Activated CD8-positive, alpha-beta memory T cell treated with anti-CD3 and anti-CD28 coated beads for 1 hour (primary cell): ENCODE measurements around the gene RASA4.
"Not testable (repeated sequence)": the region's sequence is repeated elsewhere in the genome, so short reads cannot be mapped to it uniquely, and the experiment has no call there.

Experiments used
- DNase-seq, 2 donors: peaks; one replicate each; pipeline ENCODE4 v3.0.0-alpha.2; 2020; ENCODE audit warnings: low read depth in 1 of 2; ENCODE audit errors: extremely low read depth in 1 of 2

Gene RASA4

DNA sequence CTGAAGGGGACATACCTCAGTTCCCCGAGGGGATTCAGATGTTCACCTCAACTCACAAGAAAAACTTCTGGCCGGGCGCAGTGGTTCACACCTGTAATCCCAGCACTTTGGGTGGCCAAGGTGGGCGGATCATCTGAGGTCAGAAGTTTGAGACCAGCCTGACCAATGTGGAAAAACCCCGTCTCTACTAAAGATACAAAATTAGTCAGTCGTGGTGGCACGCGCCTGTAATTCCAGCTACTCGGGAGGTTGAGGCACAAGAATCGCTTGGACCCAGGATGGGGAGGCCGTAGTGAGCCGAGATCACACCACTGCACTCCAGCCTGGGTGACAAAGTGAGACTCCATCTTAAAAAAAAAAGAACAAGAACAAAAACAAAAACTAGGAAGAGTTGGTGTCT is 71.3 kb downstream of the RASA4 start:
- not testable (repeated sequence) for DNase-seq

DNA sequence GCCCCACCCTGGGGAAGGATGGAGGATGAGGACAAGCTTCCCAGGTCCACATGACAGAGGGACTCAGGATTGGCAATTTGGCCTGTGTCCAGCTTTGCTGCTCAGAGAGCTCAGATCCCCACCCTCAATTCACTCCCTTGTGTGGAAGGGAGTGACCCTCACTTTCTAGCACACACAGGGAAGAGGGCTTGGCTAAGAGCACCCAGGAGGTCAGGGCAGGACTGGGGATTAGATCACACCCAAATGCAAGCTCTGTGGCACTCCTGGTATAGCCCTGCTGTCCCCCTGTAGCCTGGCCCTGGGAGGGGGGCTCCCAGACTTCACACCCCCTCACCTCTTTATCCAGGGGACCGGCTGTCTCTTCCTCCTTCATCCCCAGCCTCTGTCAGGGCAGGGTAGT is 72.2 kb downstream of the RASA4 start:
- not testable (repeated sequence) for DNase-seq

DNA sequence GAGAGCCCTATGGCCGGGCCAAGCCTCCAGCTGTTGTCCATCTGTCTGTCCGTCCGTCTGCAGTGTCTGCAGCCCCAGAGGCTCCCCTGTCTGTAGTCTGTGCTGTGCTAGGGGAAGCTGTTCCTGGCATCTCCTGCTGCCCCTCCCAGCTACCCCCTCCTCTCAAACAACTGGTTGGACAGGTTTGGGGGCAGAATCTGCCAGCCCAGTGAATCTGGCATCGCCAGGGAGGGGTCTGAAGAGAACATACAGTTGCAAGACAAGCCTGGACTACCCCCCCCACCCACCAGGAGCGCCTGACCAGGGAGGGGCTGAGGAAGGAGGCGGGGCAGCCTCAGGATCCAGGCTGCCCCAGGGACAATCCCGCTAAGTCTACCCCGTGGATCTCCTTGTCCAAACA is 73.0 kb downstream of the RASA4 start, which contains the start of gene UPK3BL2:
TSS of gene UPK3BL2 (minus strand) at position 101 of the 400 bp plus-strand sequence. CDS start at position 41, 60 bp downstream.
- not testable (repeated sequence) for DNase-seq

DNA sequence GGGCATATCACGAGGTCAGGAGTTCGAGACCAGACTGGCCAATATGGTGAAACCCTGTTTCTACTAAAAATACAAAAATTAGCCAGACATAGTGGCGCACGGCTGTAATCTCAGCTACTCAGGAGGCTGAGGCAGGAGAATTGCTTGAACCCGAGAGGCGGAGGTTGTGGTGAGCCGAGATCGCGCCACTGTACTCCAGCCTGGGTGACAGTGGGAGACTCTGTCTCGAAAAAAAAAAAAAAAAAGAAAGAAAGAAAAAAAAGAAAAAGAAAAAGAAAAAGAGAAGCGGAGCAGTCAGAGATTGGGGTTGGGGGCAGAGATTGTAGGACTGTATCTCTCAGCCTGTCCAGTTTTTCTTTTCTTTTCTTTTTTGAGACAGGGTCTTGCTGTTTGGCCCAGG is 73.8 kb downstream of the RASA4 start:
- DNase-seq: not testable (repeated sequence)

DNA sequence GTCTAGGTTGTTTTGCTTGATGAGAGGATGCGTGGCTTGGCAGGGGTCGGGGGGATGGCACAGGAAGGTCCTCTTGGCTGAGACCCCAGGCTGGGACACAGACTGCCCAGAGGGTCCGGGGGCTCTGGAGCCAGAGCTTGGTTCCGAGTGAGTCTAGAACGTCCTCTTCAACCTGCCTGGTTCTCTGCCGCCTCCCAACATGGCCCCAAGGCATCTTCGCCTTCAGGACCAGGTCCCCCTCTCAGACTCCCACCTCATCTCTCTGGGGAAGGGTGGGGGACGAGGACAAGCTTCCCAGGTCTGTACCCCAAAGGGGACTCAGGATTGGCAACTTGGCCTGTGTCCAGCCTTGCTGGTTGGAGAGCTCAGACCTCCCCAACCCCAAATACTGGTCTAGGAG is 74.5 kb downstream of the RASA4 start:
- DNase-seq: not testable (repeated sequence)

DNA sequence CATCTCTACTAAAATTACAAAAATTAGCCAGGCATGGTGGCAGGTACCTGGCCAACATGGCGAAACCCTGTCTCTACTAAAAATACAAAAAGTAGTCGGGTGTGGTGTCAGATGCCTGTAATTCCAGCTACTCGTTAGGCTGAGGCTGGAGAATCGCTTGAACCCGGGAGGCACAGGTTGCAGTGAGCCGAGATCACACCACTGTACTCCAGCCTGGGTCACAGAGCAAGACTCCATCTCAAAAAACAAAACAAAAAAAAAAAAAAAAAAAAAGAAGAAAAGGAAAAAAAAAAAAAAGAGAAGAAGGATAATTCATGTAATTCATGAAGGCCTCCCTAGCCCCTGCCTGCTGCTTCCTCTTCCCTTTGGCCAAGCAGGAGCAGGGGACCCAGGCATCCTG is 76.0 kb downstream of the RASA4 start:
- not testable (repeated sequence) for DNase-seq

DNA sequence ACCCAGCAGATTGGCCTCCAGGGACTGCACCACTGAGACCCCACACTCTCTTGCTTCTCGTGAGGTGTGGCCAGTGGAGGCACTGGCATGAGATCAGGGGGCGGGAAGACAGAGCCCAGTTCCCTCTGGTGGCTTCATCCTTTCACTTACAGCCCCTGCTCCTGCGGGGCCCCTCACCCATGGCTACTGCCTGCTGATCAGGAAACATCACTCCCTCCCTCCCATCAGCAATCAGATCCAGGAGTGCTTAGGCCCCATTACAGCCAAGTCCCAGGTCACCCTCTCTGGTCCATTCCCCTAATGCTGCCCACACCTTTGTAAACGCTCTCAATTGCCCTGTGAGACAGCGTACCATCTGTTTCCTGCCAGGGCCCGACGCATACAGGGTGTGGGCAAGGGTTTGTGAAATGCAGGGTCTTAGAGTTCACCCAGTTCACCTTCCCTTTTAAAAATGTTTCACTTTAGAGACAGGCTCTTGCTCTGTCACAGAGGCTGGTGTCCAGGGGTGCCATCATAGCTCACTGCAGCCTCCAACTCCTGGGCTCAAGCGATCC is 81.4 kb downstream of the RASA4 start:
- not testable (repeated sequence) for DNase-seq

DNA sequence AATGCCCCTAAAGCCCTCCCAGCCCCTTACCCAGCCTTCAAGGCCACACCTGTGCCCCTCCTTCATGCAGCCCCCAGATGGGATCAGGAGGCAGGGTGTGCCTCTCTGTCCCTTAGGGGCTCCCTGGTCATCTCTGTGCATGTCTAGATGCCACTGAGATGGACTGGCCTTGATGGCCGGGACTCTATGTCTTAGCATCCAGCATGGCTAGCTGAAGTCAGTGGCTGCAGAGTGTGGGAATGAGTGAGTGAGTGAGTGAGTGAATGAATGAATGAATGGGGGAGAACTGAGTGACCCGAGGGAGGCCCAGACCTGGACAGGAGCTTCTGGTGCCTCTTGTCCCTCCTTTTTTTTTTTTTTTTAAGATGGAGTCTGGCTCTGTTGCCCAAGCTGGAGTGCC is 84.4 kb downstream of the RASA4 start:
- not testable (repeated sequence) for DNase-seq

DNA sequence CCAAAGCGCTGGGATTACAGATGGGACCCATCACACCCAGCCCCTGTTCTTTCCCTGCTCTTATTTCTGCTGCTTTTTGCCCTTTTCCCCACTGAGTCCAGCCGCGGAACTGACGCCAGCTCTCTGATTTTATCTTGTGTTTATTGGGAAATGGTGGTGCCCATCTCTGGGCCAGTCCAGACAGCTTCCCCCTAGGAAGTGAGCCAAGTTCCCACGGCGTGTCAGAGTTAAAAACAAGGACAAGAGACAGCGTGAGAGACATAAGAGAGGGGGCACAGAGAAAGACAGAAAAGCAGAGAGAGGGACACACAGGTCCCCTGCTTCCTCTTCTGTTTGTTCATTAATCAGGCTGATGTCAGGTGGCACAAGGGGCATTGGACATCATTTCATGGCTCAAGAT is 85.0 kb downstream of the RASA4 start:
- DNase-seq: not testable (repeated sequence)

DNA sequence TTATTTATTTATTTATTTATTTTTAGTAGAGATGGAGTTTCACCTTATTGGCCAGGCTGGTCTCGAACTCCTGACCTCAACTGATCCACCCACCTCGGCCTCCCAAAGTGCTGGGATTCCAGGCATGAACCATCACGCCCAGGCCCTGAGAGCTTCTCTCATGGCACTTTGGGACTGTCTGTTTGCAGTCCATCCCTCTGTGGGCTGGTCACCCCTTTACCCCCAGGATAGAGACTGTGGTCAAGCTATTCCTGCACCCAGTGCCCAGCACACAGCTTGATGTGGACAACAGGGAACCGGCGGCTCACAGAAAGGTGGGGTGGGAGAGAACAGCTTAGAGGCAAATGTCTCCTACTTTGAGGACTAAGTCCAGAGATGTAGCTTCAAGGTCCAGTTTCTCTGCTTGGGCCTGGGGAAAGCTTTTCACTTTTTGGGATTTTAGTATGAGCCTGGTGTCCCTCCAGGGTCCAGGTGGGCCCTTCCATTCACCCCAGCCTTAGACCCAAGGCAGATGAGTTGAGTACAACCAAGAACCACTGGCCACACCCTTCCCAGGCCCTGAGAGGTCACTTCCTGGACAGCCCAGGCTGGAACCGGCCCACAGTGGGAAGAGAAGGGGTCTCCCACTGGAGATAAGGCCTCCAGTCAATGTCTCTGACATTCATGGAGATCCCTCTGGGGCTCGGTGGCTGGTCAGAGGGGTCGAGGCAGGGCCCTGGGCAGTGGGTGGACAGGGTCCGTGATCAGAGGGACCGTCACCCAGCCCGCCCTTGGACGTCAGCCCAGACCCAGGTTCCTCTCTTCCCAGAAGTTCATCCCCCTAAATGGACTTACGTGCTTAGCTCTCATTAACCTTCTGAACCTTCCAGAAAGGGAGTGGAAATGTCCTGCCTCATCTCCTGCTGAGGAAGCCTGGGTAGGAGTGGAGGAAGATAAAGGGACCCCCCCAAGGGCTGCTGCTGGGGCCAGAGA is 88.4 kb downstream of the RASA4 start:
- not testable (repeated sequence) for DNase-seq

DNA sequence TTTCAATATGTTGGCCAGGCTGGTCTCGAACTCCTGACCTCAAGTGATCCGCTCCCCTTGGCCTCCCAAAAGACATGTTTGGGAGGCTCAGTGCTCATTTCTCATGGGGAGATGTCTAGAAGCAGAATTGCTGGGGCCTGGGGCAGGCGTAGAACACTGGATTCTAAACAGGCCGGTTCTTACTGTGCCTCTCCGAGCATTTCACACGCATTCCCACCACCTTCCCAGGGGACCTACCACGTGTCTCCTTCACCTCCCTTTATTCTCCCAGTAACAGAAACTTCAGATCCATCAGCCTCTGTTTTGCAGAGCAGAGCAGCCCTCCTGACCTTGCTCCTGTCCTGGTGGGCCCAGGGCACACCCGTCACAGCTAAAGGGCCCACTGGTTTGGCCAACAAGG is 89.4 kb downstream of the RASA4 start:
- not testable (repeated sequence) for DNase-seq

DNA sequence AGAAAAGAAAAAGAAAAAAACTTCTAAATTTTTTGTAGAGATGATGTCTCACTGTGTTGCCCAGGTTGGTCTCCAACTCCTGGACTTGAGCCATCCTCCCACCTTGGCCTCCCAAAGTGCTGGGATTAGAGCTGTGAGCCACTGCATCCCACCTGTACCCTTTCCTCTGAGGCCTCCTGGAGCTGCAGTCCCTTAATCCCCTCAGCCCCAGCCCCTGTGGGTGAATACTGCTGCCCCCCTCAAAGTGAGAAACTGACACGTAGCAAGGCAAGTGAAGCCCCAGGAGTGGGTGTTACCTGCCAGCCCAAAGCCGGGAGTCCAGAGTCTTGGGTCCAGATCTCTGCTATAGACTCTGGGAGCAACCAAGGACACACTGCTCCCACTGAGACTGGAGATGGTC is 91.8 kb downstream of the RASA4 start:
- not testable (repeated sequence) for DNase-seq
